Measurements from ENCODE around the gene DCTN4. TPM values are rescaled to one million over a fixed set of nuclear protein-coding genes. Genes with fewer than 3 reads are reported as not detected.

Gene DCTN4
- total and polyA plus RNA-seq, 2 experiments from 2014 or later = 15.4 to 41.8 TPM

GRCh38 chr5:150779397-150780186 is 20.8 kb upstream of the DCTN4 start:
- H3K4me1 Mint-ChIP-seq = peaks cover 38% of the 10 kb centered on the region
- no peak overlapping the region for H2AFZ ChIP-seq

More at GRCh38 chr5:150779397-150780186, 20.8 kb upstream of the DCTN4 start:
- H3K4me1 ChIP-seq (ENCODE audit: insufficient read depth) = peaks cover 13% of the 10 kb centered on the region
- ATAC-seq = no peak
- DNase-seq (ENCODE audit: low spot score) = no peak
- no peaks in the 10 kb centered on the region for H3K36me3 ChIP-seq (ENCODE audit: insufficient read depth)
- H3K27me3 Mint-ChIP-seq (ENCODE audit: insufficient read depth, low read depth, poor library complexity) = peaks cover 12% of the 10 kb centered on the region
- peak overlapping the region; percentile 78 for H3K4me3 ChIP-seq
- no peak overlapping the region for H3K27ac ChIP-seq (ENCODE audit: low read depth)
- TF ChIP-seq CTCF (conservative IDR thresholded peaks at IDR 0.05; ENCODE audit: low read depth in 2 of 2) (no peak), CREB1 (CRISPR knock-in tag; IDR thresholded peaks at IDR 0.05; ENCODE audit: low read depth) (no peak), REST (IDR thresholded peaks at IDR 0.05; ENCODE audit: unreplicated experiment) (no peak), STAT1 (IDR thresholded peaks at IDR 0.05; ENCODE audit: unreplicated experiment) (no peak)
- H3K27me3 ChIP-seq (ENCODE audit: insufficient read depth) = peaks cover 17% of the 10 kb centered on the region
- 0 out of 2 replicates have a peak, but pooled peaks cover 2% of the 10 kb centered on the region for H3K79me2 ChIP-seq (replicated peaks; ENCODE audit: insufficient read depth)
- H3F3A ChIP-seq (replicated peaks; ENCODE audit: low read depth) = no peaks in the 10 kb centered on the region
- no peaks in the 10 kb centered on the region for H3K9me3 Mint-ChIP-seq
- no peaks in the 10 kb centered on the region for H3K9me2 ChIP-seq (ENCODE audit: insufficient read depth)
- H3K27ac Mint-ChIP-seq = no peak overlapping the region
- H3K4me2 ChIP-seq = peak overlapping the region; percentile 86
- H3K4me3 Mint-ChIP-seq = peak overlapping the region; percentile 94
- no peaks in the 10 kb centered on the region for H4K20me1 ChIP-seq (replicated peaks; ENCODE audit: insufficient read depth)
- H3K36me3 Mint-ChIP-seq (ENCODE audit: low read depth) = no peaks in the 10 kb centered on the region; the same call in 2 of the 3 replicates
